NOMO-1 treated with DMSO at 0.1 percent for 48 hours (cell line): ENCODE measurements around the gene AKTIP.
"Not testable (repeated sequence)": the region's sequence is repeated elsewhere in the genome, so short reads cannot be mapped to it uniquely, and the experiment has no call there.

Experiments
- DNase-seq: peaks from one replicate; lab custom pipeline; 2025; ENCODE audit not compliant: unreplicated experiment; lab: John Stamatoyannopoulos, UW

AKTIP gene

DNA sequence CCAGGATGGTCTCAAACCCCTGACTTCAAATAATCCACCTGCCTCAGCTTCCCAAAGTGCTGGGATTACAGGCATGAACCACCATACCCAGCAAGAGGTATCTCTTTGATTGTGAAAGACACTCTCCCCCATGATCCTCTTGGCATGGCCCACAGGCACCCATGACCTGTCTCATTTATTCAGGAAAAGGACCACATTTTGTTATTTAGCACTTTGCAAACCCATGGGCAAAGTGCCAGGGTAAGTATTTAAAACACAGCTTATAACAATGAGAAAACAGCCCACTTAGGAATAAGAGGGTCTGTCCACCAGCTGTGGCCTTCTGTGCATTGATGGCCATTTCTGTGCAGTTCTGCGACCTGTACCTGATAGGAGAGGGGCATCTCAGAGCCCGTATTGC is 12.8 kb upstream of the AKTIP start:
- no peak for DNase-seq

- no peak for DNase-seq
Measured at GRCh38 chr16:53515259-53515658, 12.2 kb upstream of the AKTIP start.

GRCh38 chr16:53512795-53513194 is 9.8 kb upstream of the AKTIP start:
- not testable (repeated sequence) for DNase-seq

GRCh38 chr16:53511403-53512280 is 8.6 kb upstream of the AKTIP start:
- no peak for DNase-seq

DNA sequence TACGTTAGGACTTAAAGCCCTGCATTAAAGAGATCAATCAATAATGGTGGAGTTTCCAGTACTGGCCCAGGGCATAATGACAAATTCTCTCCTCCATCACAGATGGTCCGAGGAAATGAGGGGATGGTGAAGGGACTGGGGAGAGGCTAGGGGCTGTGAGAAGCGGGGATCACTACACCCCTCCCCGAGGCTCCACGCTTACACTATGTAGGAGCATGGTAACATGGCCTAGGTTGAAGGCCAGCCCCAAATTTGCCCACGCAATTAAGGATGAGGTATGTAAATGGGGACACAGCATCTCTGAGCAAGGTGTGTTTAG is 8.0 kb upstream of the AKTIP start:
- DNase-seq: no peak

- DNase-seq: no peak
Measured at GRCh38 chr16:53510704-53511070, 7.7 kb upstream of the AKTIP start.

DNA sequence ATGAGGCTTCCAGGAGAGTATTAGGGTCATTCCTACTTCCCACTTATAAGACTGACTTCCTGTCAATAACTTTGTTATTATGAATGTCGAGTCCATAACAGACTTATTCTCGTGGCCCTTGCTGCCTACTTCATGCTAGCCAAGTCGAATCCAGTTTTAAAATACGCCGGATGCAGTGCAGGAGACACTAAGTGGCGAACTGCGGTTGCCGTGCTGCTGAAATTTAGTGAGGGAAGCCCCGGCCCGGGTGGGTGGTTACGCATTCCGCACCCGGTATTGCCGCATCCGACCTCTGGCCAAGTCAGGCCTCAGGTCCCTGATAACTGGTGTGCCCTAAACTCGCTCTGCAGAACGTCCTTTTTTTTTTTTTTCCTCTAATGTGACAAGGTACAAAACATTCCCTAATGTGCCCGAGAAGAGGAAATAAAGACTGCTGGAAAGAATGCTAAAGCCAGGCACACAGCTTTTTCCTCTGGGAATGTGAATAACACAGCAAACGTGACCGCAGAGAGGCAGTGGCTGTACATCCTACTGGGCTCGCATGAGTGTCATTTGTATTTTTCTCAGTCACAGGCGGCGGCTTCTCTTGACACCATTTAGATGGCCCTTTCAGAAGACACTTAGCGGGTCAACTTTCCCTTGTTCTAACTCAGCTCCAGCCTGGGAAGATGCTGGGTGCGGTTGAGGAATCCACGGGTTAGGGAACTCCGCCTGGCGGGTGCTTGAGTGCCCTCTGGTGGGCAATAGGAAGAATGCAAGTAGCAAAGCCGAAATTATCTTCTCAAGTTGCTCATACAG is 7.1 kb upstream of the AKTIP start:
- peak; percentile 17 for DNase-seq

GRCh38 chr16:53507464-53508179 is 4.6 kb upstream of the AKTIP start:
- DNase-seq: no peak

GRCh38 chr16:53506254-53506653 is 3.2 kb upstream of the AKTIP start:
- no peak for DNase-seq

DNA sequence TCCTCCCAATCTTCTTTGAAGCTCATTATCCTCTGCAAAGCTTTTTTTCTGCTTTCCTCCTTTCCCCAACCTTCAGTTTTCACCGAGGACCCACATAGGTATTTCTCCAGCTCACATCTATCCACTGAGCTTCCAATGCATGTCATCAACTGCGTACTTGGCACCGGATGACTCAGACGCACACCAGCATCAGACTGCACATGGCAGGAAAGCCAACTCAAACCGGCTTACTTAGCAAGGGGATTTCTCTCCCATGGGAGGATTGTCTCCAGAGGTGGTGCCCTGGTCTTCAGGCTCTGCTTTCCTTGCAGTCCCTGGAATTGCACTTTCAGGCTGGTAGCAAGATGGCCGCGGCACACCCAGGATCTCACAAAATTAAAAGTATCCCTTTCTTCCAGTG is 1.7 kb upstream of the AKTIP start:
- DNase-seq: no peak

DNA sequence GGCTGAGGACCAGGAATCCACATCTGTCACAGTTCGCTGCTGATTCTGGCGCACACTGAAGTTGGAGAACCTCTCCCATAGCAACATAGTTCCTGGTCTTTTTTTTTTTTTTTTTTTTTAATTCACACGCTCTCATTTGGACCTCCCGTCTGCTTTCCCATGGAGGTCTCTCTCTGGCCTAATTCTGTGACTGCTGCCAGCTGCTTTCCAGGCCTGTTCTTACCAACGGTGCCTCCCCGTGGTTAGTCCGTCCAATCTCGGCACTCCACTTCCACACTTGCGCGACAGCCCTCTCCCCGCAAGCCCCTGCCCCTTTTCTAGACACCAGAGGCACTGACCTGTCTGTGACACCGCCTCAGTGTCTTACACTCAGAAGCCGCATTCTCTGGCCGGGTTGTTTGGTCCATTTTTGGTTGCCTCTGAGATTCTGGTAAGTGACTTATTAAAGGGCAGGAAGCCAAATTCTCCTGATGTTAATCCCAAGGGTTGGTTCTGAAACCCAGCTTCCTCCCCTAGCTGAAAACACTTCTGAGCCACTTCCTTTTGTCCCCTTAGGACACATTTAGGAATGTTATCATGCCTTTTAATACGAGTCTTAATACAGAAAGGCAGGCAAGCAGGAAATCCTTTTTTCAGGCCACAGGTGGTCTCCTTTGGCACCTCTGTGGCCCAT is 1.1 kb upstream of the AKTIP start:
- DNase-seq: no peak

GRCh38 chr16:53503270-53503923 is 388 bp upstream of the AKTIP start:
- peak; percentile 100 for DNase-seq

- peak; percentile 76 for DNase-seq
Measured at GRCh38 chr16:53501216-53501859, 1.7 kb downstream of the AKTIP start.

DNA sequence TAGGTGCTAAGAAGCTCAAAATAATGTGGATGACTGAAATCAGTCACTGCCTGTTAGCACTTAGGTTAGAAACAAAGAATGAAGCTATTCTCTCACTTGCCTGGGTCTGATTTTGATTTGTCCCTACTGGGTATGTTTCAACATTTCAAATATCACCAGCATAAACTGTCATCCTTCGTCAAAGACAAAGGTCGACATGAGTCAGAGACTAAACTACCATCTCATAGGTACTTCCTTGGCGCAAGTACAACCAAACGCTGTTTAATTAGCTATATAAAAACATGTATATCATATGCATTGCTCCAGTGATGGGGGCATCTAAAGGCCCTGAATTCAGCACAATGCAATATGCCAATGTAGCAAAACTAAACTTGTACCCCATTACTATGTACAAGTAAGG is 4.0 kb downstream of the AKTIP start:
- DNase-seq: no peak

GRCh38 chr16:53495325-53495724 is 7.7 kb downstream of the AKTIP start:
- DNase-seq: no peak

DNA sequence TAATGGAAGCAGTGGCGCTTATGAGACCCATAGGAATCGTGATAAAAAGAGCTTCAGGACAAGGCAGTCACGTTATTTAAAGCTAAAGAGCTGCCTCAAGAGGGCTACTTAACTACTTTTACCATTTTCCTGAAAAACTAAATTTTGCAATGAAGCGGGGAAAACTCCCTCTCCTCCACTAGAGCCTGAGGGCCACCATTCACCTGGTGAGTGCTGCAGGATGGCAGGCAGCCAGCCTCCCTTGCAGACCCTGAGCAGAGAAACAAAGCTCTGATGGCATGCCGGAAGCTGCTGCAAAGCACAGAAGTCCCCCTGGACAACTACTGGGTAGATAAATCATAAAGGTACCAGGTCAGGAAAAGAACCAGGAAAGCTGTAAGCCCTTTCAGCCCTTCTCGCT is 8.4 kb downstream of the AKTIP start:
- DNase-seq: no peak

DNA sequence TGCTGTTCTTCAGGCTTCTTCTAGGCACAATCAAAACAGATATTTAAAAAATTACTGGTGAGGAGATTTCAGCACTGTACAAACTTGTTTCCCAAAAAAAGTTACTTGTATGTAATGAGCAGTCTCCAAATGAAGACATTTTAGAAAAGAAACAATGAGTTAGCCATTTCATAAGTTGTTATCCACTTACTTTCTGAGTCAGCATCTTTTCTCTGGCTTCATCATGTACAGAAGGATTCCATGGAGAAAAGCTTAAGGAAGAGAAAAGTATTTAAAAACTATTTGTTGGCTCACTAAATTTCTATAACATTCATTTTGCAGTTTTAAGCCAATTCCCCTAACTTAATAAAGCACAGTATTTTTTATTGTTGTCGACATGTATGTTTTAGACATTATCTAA is 10.5 kb downstream of the AKTIP start:
- DNase-seq: no peak

- DNase-seq: no peak
Measured at GRCh38 chr16:53489755-53490154, 13.3 kb downstream of the AKTIP start.

- DNase-seq: no peak
Measured at GRCh38 chr16:53486230-53486629, 16.8 kb downstream of the AKTIP start.

DNA sequence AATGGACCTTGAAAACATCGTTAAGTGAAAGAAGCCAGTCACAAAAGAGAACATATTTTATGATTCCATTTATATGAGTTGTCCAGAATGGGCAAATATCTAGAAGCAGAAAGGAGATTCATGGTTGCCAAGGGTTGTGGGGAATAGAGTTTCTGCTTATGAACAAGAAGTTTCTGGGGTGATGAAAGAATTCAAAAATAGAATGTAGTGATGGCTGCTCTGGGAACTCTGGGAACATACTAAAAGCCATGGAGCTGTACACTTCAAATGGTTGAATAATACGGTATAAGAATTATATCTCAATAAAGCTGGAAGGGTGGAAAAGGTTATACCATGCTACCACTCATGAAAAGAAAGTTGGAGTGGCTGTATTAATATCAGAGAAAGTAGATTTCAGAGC is 18.5 kb downstream of the AKTIP start:
- no peak for DNase-seq
